GM21825 (cell line): ENCODE data around the gene FBXO34.
"Not testable (repeated sequence)": the region's sequence is repeated elsewhere in the genome, so short reads cannot be mapped to it uniquely, and the experiment has no call there.

Experiments used
- ATAC-seq: cut with Tn5 transposase; IDR thresholded peaks from one replicate; pipeline ENCODE4 v1.9.1; 2021; ENCODE audit warnings: mild to moderate bottlenecking, moderate library complexity; ENCODE audit not compliant: unreplicated experiment

Gene FBXO34

GRCh38 chr14:55306938-55307589 is 35.8 kb downstream of the FBXO34 start:
- ATAC-seq: no peak

- no peak for ATAC-seq
Observed at GRCh38 chr14:55309154-55309553, 37.9 kb downstream of the FBXO34 start.

- no peak for ATAC-seq
Observed at GRCh38 chr14:55309761-55310365, 38.6 kb downstream of the FBXO34 start.

DNA sequence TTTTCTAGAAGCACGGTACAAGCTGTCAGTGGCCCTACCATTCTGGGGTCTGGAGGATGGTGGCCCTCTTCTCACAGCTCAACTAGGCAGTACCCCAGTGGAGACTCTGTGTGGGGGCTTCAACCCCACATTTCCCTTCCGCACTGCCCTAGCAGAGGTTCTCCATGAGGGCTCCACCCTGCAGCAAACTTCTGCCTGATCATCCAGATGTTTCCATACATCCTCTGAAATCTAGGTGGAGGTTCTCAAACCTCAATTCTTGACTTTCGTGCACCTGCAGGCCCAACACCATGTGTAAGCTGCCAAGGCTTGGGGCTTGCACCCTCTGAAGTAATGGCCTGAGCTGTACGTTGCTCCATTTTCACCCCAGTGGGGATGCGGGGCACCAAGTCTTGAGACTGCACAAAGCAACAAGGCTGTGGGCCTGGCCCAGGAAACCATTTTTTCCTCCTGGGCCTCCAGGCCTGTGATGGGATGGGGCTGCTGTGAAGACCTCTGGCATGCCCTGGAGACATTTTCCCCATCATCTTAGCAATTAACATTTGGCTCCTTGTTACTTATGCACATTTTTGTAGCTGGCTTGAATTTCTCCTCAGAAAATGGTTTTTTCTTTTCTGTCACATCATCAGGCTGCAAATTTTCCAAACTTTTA is 41.3 kb downstream of the FBXO34 start:
- not testable (repeated sequence) for ATAC-seq

DNA sequence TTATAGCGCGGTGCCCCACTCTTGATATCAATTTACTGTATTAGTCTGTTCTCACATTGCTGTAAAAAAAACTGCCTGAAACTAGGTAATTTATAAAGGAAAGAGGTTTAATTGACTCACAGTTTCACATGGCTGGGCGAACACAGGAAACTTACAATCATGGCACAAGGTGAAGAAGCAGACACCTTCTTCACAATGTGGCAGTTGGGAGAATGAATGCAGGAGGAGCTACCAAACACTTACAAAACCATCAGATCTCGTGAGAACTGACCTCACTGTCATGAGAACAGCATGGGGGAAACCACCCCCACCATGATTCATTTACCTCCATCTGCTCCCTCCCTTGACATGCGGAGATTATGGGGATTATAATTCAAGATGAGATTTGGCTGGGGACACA is 42.3 kb downstream of the FBXO34 start:
- no peak for ATAC-seq

DNA sequence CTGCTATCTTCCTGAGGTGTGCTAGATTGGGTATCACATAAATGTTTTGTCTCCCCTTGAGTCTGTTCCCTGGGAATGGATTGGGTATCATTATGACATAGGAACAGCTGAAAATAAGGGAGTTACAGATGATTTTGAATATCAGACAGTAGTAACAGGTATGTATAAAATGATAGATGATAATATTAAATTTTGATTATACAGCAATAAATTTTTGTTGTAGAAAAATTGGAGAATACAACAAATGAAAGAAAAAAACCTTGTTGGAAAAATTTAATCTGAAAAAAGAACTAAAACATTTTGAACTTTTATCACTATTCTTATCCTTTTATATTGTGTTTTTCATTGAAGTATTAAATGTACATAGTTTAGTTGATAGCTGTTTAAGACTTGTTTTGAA is 43.2 kb downstream of the FBXO34 start:
- ATAC-seq: no peak

DNA sequence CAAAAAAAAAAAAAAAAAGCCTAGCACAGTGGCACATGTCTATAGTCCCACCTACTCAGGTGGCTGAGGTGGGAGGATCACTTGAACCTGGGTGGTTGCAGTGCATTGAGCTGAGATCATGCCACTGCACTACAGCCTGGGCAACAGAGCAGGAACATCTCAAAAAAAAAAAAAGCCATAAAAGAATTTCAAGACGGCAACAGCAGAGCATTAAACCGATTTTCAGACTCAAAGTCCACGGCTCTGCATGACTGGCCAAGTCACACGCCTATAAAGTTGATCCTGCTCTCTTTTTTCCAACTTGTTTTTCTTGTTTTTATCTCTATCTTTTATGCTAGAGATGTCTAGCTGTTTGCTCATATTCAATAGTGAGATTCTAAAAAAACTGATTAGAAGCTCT is 45.3 kb downstream of the FBXO34 start:
- no peak for ATAC-seq

DNA sequence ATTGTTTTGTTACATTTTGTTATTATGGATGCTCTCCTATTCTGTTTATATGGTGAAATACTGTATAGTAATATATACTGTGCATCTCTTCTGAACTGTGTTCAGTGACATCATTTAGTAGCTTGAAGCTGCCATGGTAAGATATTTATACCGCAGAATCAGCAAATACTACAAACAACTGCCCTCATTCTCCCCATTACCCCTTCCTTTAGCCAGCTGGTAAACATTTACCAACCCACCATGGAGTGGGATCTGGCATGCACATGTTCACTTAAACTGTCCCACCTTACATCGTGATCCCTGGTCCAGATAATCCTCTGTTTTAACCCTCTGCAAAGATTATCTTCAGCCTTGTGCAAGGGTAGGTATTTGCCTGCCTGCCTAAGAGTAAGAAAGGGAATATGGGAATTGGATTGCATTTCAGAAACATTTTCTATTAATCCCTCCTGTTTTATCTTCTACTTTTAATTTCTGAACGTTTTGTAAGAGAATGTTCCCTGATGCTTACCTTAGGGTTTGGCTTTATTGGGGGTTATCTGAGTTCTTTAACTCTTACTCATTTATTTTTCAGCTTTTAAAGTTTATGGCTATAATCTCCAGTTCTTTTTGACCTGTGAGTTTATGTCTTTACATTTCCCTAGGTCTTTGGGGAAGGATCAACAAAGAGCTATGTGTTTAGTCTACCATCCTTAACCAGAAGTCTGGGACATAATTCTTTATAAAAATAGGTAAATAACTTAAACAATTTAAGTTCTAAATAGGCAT is 46.5 kb downstream of the FBXO34 start:
- ATAC-seq: no peak

DNA sequence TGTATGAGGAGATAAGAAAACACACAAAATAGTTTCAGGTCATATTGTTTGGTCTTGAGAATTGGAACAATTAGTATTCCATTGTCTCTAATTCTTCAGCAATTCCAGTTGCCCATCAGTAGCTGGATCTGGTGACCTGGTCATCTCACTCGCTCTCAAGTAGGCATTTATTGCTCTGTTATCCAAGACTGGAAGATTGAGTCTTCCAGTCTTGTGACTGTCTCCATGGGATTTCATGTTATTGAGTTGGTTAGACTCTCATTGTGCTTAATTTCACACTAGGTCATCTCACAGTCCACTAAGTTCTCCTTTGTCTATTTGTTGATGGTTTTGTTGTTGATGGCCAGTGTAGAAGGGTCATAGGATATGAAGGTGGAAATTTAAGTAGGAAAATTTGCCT is 47.5 kb downstream of the FBXO34 start:
- no peak for ATAC-seq

- no peak for ATAC-seq
Observed at GRCh38 chr14:55323910-55324309, 52.7 kb downstream of the FBXO34 start.

DNA sequence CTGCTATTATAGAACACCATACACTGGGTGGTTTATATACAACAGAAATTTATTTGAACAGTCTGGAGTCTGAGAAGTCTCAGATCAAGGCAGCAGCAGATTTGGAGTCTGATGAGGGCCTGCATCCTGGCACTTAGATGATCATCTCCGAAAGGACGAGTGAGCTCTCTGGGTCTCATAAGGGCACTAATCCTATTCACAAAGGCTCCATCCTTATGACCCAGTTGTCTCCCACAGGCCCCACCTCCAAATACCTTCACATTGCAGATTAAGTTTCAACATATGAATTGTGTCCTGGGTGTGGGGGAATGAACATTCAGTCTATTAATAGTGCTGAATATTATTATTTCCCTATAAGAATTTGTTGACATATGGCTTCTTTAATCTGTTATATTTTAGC is 53.6 kb downstream of the FBXO34 start:
- no peak for ATAC-seq

GRCh38 chr14:55327179-55327578 is 56.0 kb downstream of the FBXO34 start:
- peak; percentile 66 for ATAC-seq

GRCh38 chr14:55328317-55328716 is 57.1 kb downstream of the FBXO34 start:
- no peak for ATAC-seq

- no peak for ATAC-seq
Observed at GRCh38 chr14:55329999-55330710, 58.9 kb downstream of the FBXO34 start.

- ATAC-seq: peak; percentile 59
Observed at GRCh38 chr14:55332654-55333570, 61.7 kb downstream of the FBXO34 start.

- ATAC-seq: peak; percentile 46
Observed at GRCh38 chr14:55333711-55334485, 62.7 kb downstream of the FBXO34 start.

- ATAC-seq: no peak
Observed at GRCh38 chr14:55336162-55336561, 64.9 kb downstream of the FBXO34 start.

DNA sequence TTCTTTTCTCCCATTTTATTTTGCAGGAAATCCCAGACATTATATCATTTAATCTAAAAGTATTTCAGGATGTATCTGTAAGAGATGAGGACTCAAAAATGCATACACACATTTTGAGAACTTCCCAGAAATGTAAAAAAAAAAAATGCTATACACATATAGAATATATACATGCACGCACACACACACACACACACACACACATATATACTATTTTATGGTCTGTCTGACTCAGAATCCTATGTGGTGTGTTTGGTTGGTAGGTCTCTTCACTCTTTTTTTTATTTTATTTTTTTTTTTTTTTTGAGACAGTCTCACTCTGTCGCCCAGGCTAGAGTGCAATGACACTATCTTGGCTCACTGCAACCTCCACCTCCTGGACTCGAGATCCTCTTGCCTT is 65.5 kb downstream of the FBXO34 start:
- ATAC-seq: no peak

DNA sequence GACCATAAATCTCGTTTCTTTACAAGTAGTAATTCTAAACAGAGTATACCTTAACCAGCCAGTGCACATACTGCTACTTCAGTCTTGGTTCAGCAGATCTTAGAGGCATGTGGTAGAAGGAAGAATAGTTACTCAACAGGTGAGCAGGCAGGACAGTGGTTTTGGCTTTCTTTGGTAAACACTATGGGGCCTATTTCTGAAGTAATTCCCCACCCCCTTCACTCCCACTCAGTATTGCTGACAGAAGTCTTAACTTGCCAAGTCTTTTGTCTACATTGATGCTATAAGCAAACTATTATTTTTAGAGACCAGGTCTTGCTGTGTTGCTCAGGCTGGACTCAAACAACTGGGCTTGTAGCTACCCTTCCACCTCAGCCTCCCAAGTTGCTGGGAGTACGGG is 68.5 kb downstream of the FBXO34 start:
- ATAC-seq: peak; percentile 63
